Measurements from ENCODE around the gene OR5AC2.

The OR5AC2 gene, protein sequence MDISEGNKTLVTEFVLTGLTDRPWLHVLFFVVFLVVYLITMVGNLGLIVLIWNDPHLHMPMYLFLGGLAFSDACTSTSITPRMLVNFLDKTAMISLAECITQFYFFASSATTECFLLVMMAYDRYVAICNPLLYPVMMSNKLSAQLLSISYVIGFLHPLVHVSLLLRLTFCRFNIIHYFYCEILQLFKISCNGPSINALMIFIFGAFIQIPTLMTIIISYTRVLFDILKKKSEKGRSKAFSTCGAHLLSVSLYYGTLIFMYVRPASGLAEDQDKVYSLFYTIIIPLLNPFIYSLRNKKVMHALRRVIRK

DNA sequence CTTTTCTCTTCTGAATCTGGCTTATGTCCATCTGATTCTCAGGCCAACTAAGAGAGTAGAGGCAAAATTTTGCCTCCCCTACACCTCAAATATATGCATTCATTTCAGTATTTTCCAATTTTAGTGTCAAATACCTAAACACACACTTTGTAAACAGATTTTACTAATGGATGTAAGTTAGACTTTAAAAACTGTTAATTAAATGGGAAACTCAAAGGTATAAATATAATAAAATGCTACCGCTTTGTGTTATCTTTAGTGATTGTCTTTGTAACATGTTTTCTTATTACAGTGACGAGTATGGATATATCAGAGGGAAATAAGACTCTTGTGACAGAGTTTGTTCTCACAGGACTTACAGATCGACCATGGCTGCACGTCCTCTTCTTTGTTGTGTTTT lies at the start of gene OR5AC2:
Gene OR5AC2 (plus strand): TSS at position 301 of the 400 bp plus-strand sequence. CDS start 0 bp downstream, at position 301.
- DNase-seq: no peak

DNA sequence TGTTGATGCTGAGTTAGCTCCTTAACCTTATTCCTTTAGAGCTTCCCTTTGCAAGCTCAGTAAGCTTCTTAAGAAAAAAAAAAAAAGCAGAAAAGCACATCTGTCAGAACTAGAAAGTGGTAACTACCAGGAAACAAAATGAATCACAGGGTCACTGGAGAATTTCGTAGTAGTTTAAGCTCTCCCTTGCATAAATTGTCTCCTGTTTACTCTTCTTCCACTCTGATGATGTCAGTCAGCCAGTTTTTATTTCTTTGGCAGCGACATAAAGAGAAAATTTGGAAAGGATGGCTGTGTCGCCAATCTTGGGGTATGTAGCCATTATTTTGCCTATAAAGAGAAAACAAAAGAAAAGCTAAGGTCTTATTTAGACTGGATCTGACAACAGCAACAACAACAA lies 48.7 kb upstream of the OR5AC2 start:
- no peak for DNase-seq

GRCh38 chr3:98038876-98039275 lies 48.1 kb upstream of the OR5AC2 start:
- DNase-seq: no peak

DNA sequence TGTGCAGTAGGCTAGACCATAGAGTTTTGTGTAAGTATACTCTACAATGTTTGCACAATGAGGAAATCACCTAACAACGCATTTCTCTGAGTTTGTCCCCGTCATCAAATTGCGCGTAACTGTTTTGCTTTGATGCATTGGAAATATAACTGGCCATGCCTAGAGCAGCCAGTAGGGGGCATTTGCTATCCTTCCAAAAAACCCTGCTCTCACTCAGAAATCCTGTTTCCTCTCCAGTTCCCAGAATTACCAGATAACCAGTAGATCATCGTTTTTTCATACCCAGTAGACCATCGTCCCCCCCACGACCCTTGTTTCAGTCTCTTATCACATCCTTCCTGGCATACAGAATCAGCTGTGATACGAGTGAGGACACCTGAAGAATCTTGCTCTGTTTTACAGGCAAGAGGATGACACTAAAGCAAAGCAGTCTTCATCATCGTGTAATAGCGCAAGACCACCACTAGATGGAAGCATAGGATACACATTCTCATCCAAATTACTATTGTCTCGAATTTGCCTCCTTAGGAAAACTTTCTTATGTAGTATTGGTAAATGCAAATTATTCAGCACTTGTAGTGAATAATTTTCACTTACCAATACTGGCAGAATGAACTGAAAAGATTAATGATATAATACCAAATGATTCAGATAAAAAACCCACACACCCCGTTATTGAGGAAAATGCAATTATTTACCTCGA lies 47.5 kb upstream of the OR5AC2 start:
- DNase-seq: peak; percentile 69

- DNase-seq: no peak
These were observed 45.6 kb upstream of the OR5AC2 start for GRCh38 chr3:98041350-98041749.

DNA sequence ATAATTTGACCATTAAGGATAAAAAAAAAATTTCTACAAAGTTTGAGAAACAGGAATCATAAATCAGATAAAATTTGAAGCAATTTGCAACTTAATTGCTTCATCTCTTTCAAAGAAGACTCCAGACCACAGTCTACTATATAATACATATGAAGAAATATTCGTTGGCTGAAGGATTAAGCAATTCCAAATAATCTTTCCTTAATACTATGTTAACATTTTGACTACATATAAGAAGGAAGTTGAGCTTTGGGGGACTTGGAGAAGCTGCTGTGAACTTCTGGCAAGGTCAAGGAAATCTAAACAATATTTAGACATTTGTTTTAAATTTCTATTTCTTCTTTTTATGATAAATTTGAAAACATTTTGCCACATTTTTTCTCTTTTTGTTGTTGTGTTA lies 38.4 kb upstream of the OR5AC2 start:
- no peak for DNase-seq

- DNase-seq: no peak
These were observed 37.7 kb upstream of the OR5AC2 start for GRCh38 chr3:98049271-98049670.

GRCh38 chr3:98056035-98056434 lies 30.9 kb upstream of the OR5AC2 start:
- DNase-seq: no peak

DNA sequence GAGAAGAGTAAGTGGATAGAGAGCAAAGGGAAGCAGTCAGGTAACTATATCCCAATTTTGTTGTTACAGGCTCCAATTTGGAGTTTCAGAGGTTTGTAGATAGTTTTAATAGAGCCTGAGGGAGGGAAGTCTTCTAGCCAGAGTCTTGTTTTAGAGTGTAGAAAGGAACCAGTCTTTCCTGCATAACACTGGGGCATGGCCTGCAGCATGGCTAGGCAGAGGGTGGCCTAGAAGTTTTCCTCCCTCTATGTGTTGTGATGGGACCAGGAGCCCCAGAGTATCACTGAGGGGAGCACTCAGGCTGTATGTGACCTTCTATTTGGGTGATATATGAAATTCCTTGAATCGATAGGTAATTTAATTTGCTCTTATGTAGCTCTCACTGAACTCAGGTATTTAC lies 29.3 kb upstream of the OR5AC2 start:
- DNase-seq: no peak

- DNase-seq: no peak
These were observed 28.6 kb upstream of the OR5AC2 start for GRCh38 chr3:98058244-98058960.

DNA sequence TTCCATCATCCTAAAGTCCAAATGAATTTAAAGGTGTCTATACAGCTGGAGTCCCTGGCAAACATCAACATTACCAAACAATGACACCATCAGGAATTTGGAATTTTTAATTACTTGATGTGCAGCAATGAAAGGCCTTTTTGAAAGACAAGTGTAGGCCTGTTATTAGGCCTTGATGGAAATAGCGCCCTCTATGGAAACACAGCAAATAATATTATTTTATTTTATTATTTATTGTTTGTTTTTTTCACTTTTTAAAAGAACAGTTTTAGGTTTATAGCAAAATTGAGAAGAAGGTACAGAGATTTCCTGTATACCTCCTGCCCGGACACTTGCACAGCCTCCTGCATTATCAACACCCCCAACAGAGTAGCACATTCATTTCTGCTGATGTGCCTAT lies 18.1 kb upstream of the OR5AC2 start:
- DNase-seq: no peak

- DNase-seq: no peak
These were observed 16.1 kb upstream of the OR5AC2 start for GRCh38 chr3:98070840-98071239.

DNA sequence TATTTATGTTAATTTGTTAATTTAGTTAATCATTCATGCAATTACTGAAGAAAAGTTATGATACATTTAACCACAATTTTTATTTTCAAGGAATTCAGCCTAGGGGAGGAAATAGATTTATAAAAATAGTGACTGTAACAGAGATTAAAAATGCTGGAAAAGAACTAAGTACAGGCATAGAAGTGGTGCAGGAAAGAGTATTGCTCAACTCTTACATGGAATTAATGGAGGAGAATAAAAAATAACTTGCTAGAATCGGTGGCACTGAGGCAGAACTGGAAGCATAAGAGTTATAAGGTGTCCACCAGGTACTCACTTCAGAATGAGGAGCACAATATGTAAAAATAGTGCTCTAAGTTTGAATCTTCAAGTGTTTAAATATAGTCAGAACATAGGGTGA lies 13.5 kb upstream of the OR5AC2 start:
- no peak for DNase-seq

GRCh38 chr3:98095882-98096281 lies 8.9 kb downstream of the OR5AC2 start:
- DNase-seq: no peak

DNA sequence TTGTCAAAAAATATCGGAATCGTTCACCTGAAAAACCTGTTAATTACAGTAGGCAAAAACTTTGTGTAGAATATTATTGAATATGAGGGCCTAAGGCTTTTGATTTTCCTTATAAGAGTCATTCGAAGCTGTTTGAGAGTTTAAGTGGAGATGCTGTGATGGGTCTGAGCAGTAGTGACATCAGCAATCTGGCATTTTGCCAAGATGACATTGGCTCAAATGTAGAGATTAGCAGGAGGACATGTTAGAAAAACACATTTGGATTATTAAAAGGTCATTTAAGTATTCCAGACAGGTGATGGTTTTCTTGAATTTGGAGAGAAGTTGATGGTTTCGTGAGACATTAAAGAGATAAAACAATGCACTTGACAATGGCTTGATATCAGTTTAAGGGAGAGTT lies 12.9 kb downstream of the OR5AC2 start:
- DNase-seq: no peak

GRCh38 chr3:98108162-98108561 lies 21.2 kb downstream of the OR5AC2 start:
- no peak for DNase-seq

GRCh38 chr3:98109807-98110549 lies 23.0 kb downstream of the OR5AC2 start:
- no peak for DNase-seq

DNA sequence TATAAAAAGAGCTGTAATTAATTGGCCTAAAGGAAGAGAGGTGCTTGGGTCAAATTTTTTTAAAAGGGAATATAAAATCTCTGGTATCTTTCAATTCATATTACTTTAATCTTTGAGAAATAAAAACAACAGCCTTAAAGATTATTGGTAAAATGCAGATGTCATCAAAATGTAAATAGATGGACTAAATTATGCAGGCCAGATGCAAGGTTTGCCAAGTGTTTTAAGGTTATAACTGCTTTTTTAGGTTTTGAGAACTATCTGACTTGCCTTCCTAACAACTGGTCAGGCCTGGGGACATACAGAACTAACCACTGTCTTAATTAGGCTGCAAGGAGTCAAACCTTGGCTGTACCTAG lies 23.6 kb downstream of the OR5AC2 start:
- no peak for DNase-seq

- DNase-seq: no peak
These were observed 27.3 kb downstream of the OR5AC2 start for GRCh38 chr3:98114264-98114663.

DNA sequence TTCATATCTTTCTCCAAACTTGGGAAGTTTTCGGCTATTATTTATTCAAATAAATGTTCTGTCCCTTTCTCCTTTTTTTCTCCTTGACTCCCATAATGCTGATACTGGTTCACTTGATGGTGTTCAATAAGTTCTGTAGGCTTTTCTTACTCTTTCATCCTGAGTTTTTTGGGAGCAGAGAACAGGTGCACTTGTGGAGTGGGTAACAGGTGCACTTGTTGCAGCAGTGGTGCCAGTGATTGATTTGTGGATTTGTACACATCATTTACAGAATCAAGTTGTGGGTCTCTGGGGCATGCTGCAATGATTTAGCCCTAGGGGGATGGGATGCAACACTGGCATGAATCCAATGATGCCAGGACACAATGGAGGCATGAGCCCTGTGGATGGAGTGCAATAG lies 28.7 kb downstream of the OR5AC2 start:
- no peak for DNase-seq

- no peak for DNase-seq
These were observed 43.4 kb downstream of the OR5AC2 start, which contains the start of gene OR5H1 for GRCh38 chr3:98130421-98130820. TSS of gene OR5H1 (plus strand) at chr3:98130721. CDS start at chr3:98132698, 1,977 bp downstream.

GRCh38 chr3:98136631-98137030 lies 49.7 kb downstream of the OR5AC2 start:
- DNase-seq: no peak
